T-helper 17 cell (primary cell): ENCODE results near the gene EID3. TPM values are rescaled to one million over a fixed set of nuclear protein-coding genes. Genes with fewer than 3 reads are reported as not detected.
"Not testable (repeated sequence)": the region's sequence is repeated elsewhere in the genome, so short reads cannot be mapped to it uniquely, and the experiment has no call there.

ENCODE experiments used
- ATAC-seq: fragments of 150-1000 bp; cut with Tn5 transposase; 2 replicates; pipeline ENCODE4 v1.10.0; 2021; ENCODE audit warnings: mild to moderate bottlenecking, moderate library complexity
- DNase-seq, 3 donors: peaks; one replicate each; pipeline versions ENCODE4 v3.0.0 to v3.0.0-alpha.2; 2020 to 2021
- H3K9me3 ChIP-seq: one replicate; pipeline ENCODE4 v1.7.0; 2013; ENCODE audit warnings: low read length, mild to moderate bottlenecking; ENCODE audit not compliant: control insufficient read depth, poor library complexity, severe bottlenecking
- H3K27ac Mint-ChIP-seq: one replicate; pipeline ENCODE4 v1.8.0; 2022; ENCODE audit warnings: mild to moderate bottlenecking, moderate library complexity, mixed read lengths
- H3K27me3 Mint-ChIP-seq: one replicate; pipeline ENCODE4 v1.8.0; 2022; ENCODE audit warnings: mixed read lengths
- H3K36me3 Mint-ChIP-seq: one replicate; pipeline ENCODE4 v1.8.0; 2022; ENCODE audit warnings: low read depth, mixed read lengths
- H3K4me1 Mint-ChIP-seq: one replicate; pipeline ENCODE4 v1.8.0; 2022; ENCODE audit warnings: mild to moderate bottlenecking, mixed read lengths
- H3K4me3 Mint-ChIP-seq: one replicate; pipeline ENCODE4 v1.8.0; 2022; ENCODE audit warnings: mild to moderate bottlenecking, moderate library complexity, mixed read lengths
- total RNA-seq, 4 donors: library from RNA in 2 of 4; stranded (reverse) in 2 of 4; gene quantifications; one replicate each; pipeline ENCODE4 v1.2.3 and lab custom pipeline; 2022 to 2026

The EID3 gene
- total RNA-seq, 2 donors from 2014 or later, result 12.2 to 13.7 TPM

GRCh38 chr12:104322533-104322932 lies 19.0 kb downstream of the EID3 start:
- not testable (repeated sequence) for H3K4me1 Mint-ChIP-seq, H3K9me3 ChIP-seq, H3K4me3 Mint-ChIP-seq, H3K36me3 Mint-ChIP-seq, ATAC-seq, H3K27me3 Mint-ChIP-seq, H3K27ac Mint-ChIP-seq, DNase-seq

GRCh38 chr12:104323899-104324298 lies 20.4 kb downstream of the EID3 start:
- Mint-ChIP-seq H3K36me3 (peaks cover 10% of the 10 kb centered on the region), H3K27me3 (no peaks in the 10 kb centered on the region), H3K4me1 (peaks cover 9% of the 10 kb centered on the region), H3K27ac (no peak overlapping the region), H3K4me3 (no peak overlapping the region)
- ATAC-seq (no peak), DNase-seq (no peak)
- H3K9me3 ChIP-seq, result no peaks in the 10 kb centered on the region

GRCh38 chr12:104328278-104328677 lies 24.7 kb downstream of the EID3 start:
- ATAC-seq, H3K4me3 Mint-ChIP-seq, H3K36me3 Mint-ChIP-seq, DNase-seq, H3K4me1 Mint-ChIP-seq, H3K9me3 ChIP-seq, H3K27me3 Mint-ChIP-seq, H3K27ac Mint-ChIP-seq: not testable (repeated sequence)

GRCh38 chr12:104328790-104329189 lies 25.3 kb downstream of the EID3 start:
- Mint-ChIP-seq H3K27me3 (no peaks in the 10 kb centered on the region), H3K4me1 (peaks cover 2% of the 10 kb centered on the region), H3K4me3 (no peak overlapping the region), H3K27ac (no peak overlapping the region), H3K36me3 (peaks cover 3% of the 10 kb centered on the region)
- DNase-seq (no peak), ATAC-seq (no peak)
- H3K9me3 ChIP-seq, result no peaks in the 10 kb centered on the region

GRCh38 chr12:104329707-104330532 lies 26.4 kb downstream of the EID3 start:
- ATAC-seq (no peak), DNase-seq (no peak)
- Mint-ChIP-seq H3K4me1 (no peaks in the 10 kb centered on the region), H3K27ac (peak overlapping the region; percentile 19), H3K4me3 (no peak overlapping the region), H3K27me3 (no peaks in the 10 kb centered on the region), H3K36me3 (no peaks in the 10 kb centered on the region)
- H3K9me3 ChIP-seq, result no peaks in the 10 kb centered on the region

GRCh38 chr12:104331376-104331775 lies 27.8 kb downstream of the EID3 start:
- H3K36me3 Mint-ChIP-seq, result no peaks in the 10 kb centered on the region
- no peaks in the 10 kb centered on the region for H3K9me3 ChIP-seq
- H3K27ac Mint-ChIP-seq, result no peak overlapping the region
- no peak for DNase-seq
- H3K27me3 Mint-ChIP-seq, result no peaks in the 10 kb centered on the region
- no peak for ATAC-seq
- no peaks in the 10 kb centered on the region for H3K4me1 Mint-ChIP-seq
- H3K4me3 Mint-ChIP-seq, result no peak overlapping the region

GRCh38 chr12:104332273-104332672 lies 28.7 kb downstream of the EID3 start:
- H3K36me3 Mint-ChIP-seq, H3K27me3 Mint-ChIP-seq, H3K9me3 ChIP-seq, ATAC-seq, H3K4me1 Mint-ChIP-seq, H3K4me3 Mint-ChIP-seq, DNase-seq, H3K27ac Mint-ChIP-seq: not testable (repeated sequence)

GRCh38 chr12:104333692-104334255 lies 30.2 kb downstream of the EID3 start:
- ATAC-seq (no peak), DNase-seq (no peak)
- H3K36me3 Mint-ChIP-seq, result no peaks in the 10 kb centered on the region
- H3K4me1 Mint-ChIP-seq, result no peaks in the 10 kb centered on the region
- no peak overlapping the region for H3K27ac Mint-ChIP-seq
- no peak overlapping the region for H3K4me3 Mint-ChIP-seq
- no peaks in the 10 kb centered on the region for H3K9me3 ChIP-seq
- no peaks in the 10 kb centered on the region for H3K27me3 Mint-ChIP-seq

GRCh38 chr12:104334581-104334980 lies 31.0 kb downstream of the EID3 start:
- DNase-seq (no peak), ATAC-seq (no peak)
- no peaks in the 10 kb centered on the region for H3K4me1 Mint-ChIP-seq
- no peak overlapping the region for H3K4me3 Mint-ChIP-seq
- no peaks in the 10 kb centered on the region for H3K9me3 ChIP-seq
- no peaks in the 10 kb centered on the region for H3K36me3 Mint-ChIP-seq
- no peaks in the 10 kb centered on the region for H3K27me3 Mint-ChIP-seq
- H3K27ac Mint-ChIP-seq, result no peak overlapping the region

- Mint-ChIP-seq H3K4me1 (no peaks in the 10 kb centered on the region), H3K27ac (no peak overlapping the region), H3K27me3 (no peaks in the 10 kb centered on the region), H3K4me3 (no peak overlapping the region), H3K36me3 (peaks cover 1% of the 10 kb centered on the region)
- DNase-seq (no peak), ATAC-seq (no peak)
- no peaks in the 10 kb centered on the region for H3K9me3 ChIP-seq
These were observed 32.6 kb downstream of the EID3 start for GRCh38 chr12:104336115-104336514.

- ATAC-seq, result no peak
These were observed 33.6 kb downstream of the EID3 start for GRCh38 chr12:104337030-104337558.

GRCh38 chr12:104339663-104340062 lies 36.1 kb downstream of the EID3 start:
- H3K9me3 ChIP-seq, result no peaks in the 10 kb centered on the region
- no peak overlapping the region for H3K27ac Mint-ChIP-seq
- ATAC-seq (no peak), DNase-seq (no peak)
- H3K36me3 Mint-ChIP-seq, result peaks cover 5% of the 10 kb centered on the region
- no peak overlapping the region for H3K4me3 Mint-ChIP-seq
- H3K27me3 Mint-ChIP-seq, result no peaks in the 10 kb centered on the region
- H3K4me1 Mint-ChIP-seq, result peaks cover 6% of the 10 kb centered on the region

More at GRCh38 chr12:104337030-104337558, 33.6 kb downstream of the EID3 start:
- DNase-seq, result no peak
- no peak overlapping the region for H3K27ac Mint-ChIP-seq
- peaks cover 2% of the 10 kb centered on the region for H3K36me3 Mint-ChIP-seq
- H3K4me3 Mint-ChIP-seq, result no peak overlapping the region
- H3K9me3 ChIP-seq, result no peaks in the 10 kb centered on the region
- no peaks in the 10 kb centered on the region for H3K4me1 Mint-ChIP-seq
- H3K27me3 Mint-ChIP-seq, result no peaks in the 10 kb centered on the region

GRCh38 chr12:104340177-104340576 lies 36.6 kb downstream of the EID3 start:
- H3K4me3 Mint-ChIP-seq, result no peak overlapping the region
- H3K9me3 ChIP-seq, result no peaks in the 10 kb centered on the region
- no peak for ATAC-seq
- H3K4me1 Mint-ChIP-seq, result peaks cover 7% of the 10 kb centered on the region
- H3K27me3 Mint-ChIP-seq, result no peaks in the 10 kb centered on the region
- no peak for DNase-seq
- no peak overlapping the region for H3K27ac Mint-ChIP-seq
- H3K36me3 Mint-ChIP-seq, result peaks cover 5% of the 10 kb centered on the region
